RWPE2 (cell line): ENCODE data around the gene RAD51D.
A peak's percentile ranks its signal among the peaks of the same experiment; 100 is the strongest.

Source experiments
- ATAC-seq: fragments of 200-7000 bp; cut with Tn5 transposase; 3 replicates; pipeline ENCODE4 v1.9.1; 2021; ENCODE audit warnings: low read depth
- DNase-seq: peaks from one replicate; pipeline ENCODE4 v3.0.0-alpha.2; 2020; ENCODE audit warnings: low spot score
- H3K27ac ChIP-seq: fragments of 450-650 bp; 2 replicates; pipeline ENCODE4 v1.5.1; 2017; ENCODE audit warnings: mild to moderate bottlenecking; ENCODE audit not compliant: poor library complexity, severe bottlenecking
- H3K27me3 ChIP-seq: fragments of 250-450 bp; sonication (Bioruptor Pico); 2 replicates; pipeline ENCODE4 v1.5.1; 2021; ENCODE audit warnings: mild to moderate bottlenecking, moderate library complexity; ENCODE audit not compliant: insufficient read depth, poor library complexity, severe bottlenecking
- H3K36me3 ChIP-seq: fragments of 250-450 bp; sonication (Bioruptor Pico); 2 replicates; pipeline ENCODE4 v1.5.1; 2020; ENCODE audit warnings: low read depth, mild to moderate bottlenecking, moderate library complexity
- H3K4me1 ChIP-seq: fragments of 250-450 bp; sonication (Bioruptor Pico); 2 replicates; pipeline ENCODE4 v1.5.1; 2021; ENCODE audit warnings: mild to moderate bottlenecking, moderate library complexity; ENCODE audit not compliant: insufficient read depth, poor library complexity, severe bottlenecking
- H3K4me3 ChIP-seq: fragments of 250-450 bp; sonication (Bioruptor Pico); 2 replicates; pipeline ENCODE4 v1.5.1; 2021; ENCODE audit warnings: mild to moderate bottlenecking, moderate library complexity; ENCODE audit not compliant: severe bottlenecking
- H3K9me3 ChIP-seq: fragments of 250-450 bp; sonication (Bioruptor Pico); 2 replicates; pipeline ENCODE4 v1.5.1; 2021; ENCODE audit warnings: mild to moderate bottlenecking, moderate library complexity; ENCODE audit not compliant: severe bottlenecking
- TF ChIP-seq, protein P1 (sequence below): fragments of 450-650 bp; IDR thresholded peaks from one replicate; pipeline ENCODE4 v1.5.1; 2017; ENCODE audit warnings: mild to moderate bottlenecking, moderate library complexity; ENCODE audit not compliant: poor library complexity, severe bottlenecking

RAD51D gene

GRCh38 chr17:35080536-35080935 lies 39.1 kb downstream of the RAD51D start:
- Histone ChIP-seq H3K27me3 (no peaks in the 10 kb centered on the region), H3K4me3 (no peak overlapping the region), H3K36me3 (no peaks in the 10 kb centered on the region), H3K9me3 (no peaks in the 10 kb centered on the region), H3K4me1 (peaks cover 65% of the 10 kb centered on the region), H3K27ac (peak overlapping the region; percentile 33)
- no peak for DNase-seq
- no peak for ATAC-seq
- TF ChIP-seq, protein P1, sequence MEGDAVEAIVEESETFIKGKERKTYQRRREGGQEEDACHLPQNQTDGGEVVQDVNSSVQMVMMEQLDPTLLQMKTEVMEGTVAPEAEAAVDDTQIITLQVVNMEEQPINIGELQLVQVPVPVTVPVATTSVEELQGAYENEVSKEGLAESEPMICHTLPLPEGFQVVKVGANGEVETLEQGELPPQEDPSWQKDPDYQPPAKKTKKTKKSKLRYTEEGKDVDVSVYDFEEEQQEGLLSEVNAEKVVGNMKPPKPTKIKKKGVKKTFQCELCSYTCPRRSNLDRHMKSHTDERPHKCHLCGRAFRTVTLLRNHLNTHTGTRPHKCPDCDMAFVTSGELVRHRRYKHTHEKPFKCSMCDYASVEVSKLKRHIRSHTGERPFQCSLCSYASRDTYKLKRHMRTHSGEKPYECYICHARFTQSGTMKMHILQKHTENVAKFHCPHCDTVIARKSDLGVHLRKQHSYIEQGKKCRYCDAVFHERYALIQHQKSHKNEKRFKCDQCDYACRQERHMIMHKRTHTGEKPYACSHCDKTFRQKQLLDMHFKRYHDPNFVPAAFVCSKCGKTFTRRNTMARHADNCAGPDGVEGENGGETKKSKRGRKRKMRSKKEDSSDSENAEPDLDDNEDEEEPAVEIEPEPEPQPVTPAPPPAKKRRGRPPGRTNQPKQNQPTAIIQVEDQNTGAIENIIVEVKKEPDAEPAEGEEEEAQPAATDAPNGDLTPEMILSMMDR = no peak

GRCh38 chr17:35079547-35080423 lies 39.9 kb downstream of the RAD51D start:
- peaks cover 63% of the 10 kb centered on the region for H3K4me1 ChIP-seq
- no peaks in the 10 kb centered on the region for H3K9me3 ChIP-seq
- TF ChIP-seq, protein P1 = no peak
- ATAC-seq (peak; percentile 95), DNase-seq (no peak)
- H3K36me3 ChIP-seq = no peaks in the 10 kb centered on the region
- no peak overlapping the region for H3K4me3 ChIP-seq
- H3K27me3 ChIP-seq = no peaks in the 10 kb centered on the region
- peak overlapping the region; percentile 33 for H3K27ac ChIP-seq

DNA sequence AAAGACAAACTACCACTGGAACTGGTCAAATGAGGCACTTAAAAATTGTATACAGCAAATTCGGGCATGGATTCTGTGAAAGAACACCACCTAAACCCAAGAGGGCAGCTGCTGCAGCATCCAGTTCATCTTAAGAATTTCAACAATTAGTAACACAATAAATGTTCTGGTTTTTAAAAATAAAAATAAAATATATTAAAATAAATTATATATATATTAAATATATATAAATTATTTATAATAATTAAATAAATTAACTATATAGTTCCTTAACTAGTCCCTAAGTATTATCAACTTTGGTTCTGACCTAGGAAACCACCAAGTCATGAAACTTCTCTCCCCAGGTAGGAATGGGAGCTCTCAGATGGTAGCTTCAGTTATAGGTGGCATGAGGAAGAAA lies 42.8 kb downstream of the RAD51D start:
- DNase-seq = no peak
- Histone ChIP-seq H3K4me3 (no peak overlapping the region), H3K4me1 (peaks cover 39% of the 10 kb centered on the region), H3K27me3 (no peaks in the 10 kb centered on the region), H3K9me3 (no peaks in the 10 kb centered on the region), H3K36me3 (peaks cover 3% of the 10 kb centered on the region; the same call in 1 of the 2 replicates), H3K27ac (no peak overlapping the region)
- ATAC-seq = no peak
- TF ChIP-seq, protein P1 = no peak

GRCh38 chr17:35074711-35075707 lies 44.7 kb downstream of the RAD51D start:
- H3K27me3 ChIP-seq = no peaks in the 10 kb centered on the region
- H3K27ac ChIP-seq = peak overlapping the region; percentile 11
- H3K36me3 ChIP-seq = peaks cover 9% of the 10 kb centered on the region; the same call in 1 of the 2 replicates
- TF ChIP-seq, protein P1 = no peak
- no peak for ATAC-seq
- peaks cover 21% of the 10 kb centered on the region for H3K4me1 ChIP-seq
- no peak for DNase-seq
- H3K9me3 ChIP-seq = no peaks in the 10 kb centered on the region
- H3K4me3 ChIP-seq = no peak overlapping the region
